ENCODE results near the gene PARK7.
A peak's percentile ranks its signal among the peaks of the same experiment; 100 is the strongest.
"Not testable (repeated sequence)": the region's sequence is repeated elsewhere in the genome, so short reads cannot be mapped to it uniquely, and the experiment has no call there.

PARK7 gene

GRCh38 chr1:7919880-7920279 lies 41.6 kb upstream of the PARK7 start:
- TF ChIP-seq, protein P1, sequence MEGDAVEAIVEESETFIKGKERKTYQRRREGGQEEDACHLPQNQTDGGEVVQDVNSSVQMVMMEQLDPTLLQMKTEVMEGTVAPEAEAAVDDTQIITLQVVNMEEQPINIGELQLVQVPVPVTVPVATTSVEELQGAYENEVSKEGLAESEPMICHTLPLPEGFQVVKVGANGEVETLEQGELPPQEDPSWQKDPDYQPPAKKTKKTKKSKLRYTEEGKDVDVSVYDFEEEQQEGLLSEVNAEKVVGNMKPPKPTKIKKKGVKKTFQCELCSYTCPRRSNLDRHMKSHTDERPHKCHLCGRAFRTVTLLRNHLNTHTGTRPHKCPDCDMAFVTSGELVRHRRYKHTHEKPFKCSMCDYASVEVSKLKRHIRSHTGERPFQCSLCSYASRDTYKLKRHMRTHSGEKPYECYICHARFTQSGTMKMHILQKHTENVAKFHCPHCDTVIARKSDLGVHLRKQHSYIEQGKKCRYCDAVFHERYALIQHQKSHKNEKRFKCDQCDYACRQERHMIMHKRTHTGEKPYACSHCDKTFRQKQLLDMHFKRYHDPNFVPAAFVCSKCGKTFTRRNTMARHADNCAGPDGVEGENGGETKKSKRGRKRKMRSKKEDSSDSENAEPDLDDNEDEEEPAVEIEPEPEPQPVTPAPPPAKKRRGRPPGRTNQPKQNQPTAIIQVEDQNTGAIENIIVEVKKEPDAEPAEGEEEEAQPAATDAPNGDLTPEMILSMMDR (IDR thresholded peaks at IDR 0.05), result no peak
- Mint-ChIP-seq H3K9me3 (no peaks in the 10 kb centered on the region), H3K36me3 (ENCODE audit: low read depth) (no peaks in the 10 kb centered on the region), H3K4me3 (no peak overlapping the region), H3K4me1 (no peaks in the 10 kb centered on the region), H3K27ac (no peak overlapping the region), H3K27me3 (ENCODE audit: low read depth, poor library complexity) (peaks cover 13% of the 10 kb centered on the region)
- DNase-seq, result no peak

DNA sequence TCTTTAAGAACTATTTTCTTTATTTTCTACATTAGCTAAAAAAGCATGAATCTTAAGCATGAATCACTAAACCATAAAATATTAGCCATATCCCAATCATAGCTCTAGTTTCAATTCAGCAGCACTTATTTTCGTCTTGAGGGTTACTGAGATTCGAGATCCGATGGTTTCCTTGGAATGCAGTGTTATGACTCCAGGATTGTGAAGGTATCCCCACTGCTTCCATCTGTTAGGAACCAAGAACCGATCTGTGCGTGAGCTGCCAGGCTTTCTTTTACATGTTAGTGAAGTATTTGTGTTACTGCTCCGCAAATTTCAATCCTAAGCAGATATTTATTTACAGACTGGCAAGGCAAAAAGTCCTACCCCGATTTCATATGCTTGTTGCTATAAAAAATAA lies 39.7 kb upstream of the PARK7 start:
- TF ChIP-seq, protein P1 (IDR thresholded peaks at IDR 0.05), result no peak
- H3K36me3 Mint-ChIP-seq (ENCODE audit: low read depth), result no peaks in the 10 kb centered on the region
- peaks cover 13% of the 10 kb centered on the region for H3K27me3 Mint-ChIP-seq (ENCODE audit: low read depth, poor library complexity)
- no peaks in the 10 kb centered on the region for H3K9me3 Mint-ChIP-seq
- H3K27ac Mint-ChIP-seq, result no peak overlapping the region
- H3K4me1 Mint-ChIP-seq, result no peaks in the 10 kb centered on the region
- H3K4me3 Mint-ChIP-seq, result no peak overlapping the region
- DNase-seq, result no peak

- TF ChIP-seq, protein P1 (IDR thresholded peaks at IDR 0.05), result no peak
- Mint-ChIP-seq H3K4me3 (no peak overlapping the region), H3K27me3 (ENCODE audit: low read depth, poor library complexity) (peaks cover 11% of the 10 kb centered on the region), H3K27ac (no peak overlapping the region), H3K9me3 (no peaks in the 10 kb centered on the region), H3K4me1 (no peaks in the 10 kb centered on the region), H3K36me3 (ENCODE audit: low read depth) (no peaks in the 10 kb centered on the region)
- no peak for DNase-seq
These were observed 39.2 kb upstream of the PARK7 start for GRCh38 chr1:7922301-7922700.

GRCh38 chr1:7927061-7927460 lies 34.5 kb upstream of the PARK7 start:
- H3K27ac Mint-ChIP-seq; H3K4me1 Mint-ChIP-seq; H3K36me3 Mint-ChIP-seq (ENCODE audit: low read depth); H3K4me3 Mint-ChIP-seq; H3K9me3 Mint-ChIP-seq; DNase-seq; H3K27me3 Mint-ChIP-seq (ENCODE audit: low read depth, poor library complexity): not testable (repeated sequence)

- Mint-ChIP-seq H3K4me3 (no peak overlapping the region), H3K36me3 (ENCODE audit: low read depth) (no peaks in the 10 kb centered on the region), H3K4me1 (no peaks in the 10 kb centered on the region), H3K27ac (no peak overlapping the region), H3K27me3 (ENCODE audit: low read depth, poor library complexity) (peaks cover 2% of the 10 kb centered on the region), H3K9me3 (no peaks in the 10 kb centered on the region)
- TF ChIP-seq, protein P1 (IDR thresholded peaks at IDR 0.05), result no peak
- no peak for DNase-seq
These were observed 33.3 kb upstream of the PARK7 start for GRCh38 chr1:7928247-7928646.

DNA sequence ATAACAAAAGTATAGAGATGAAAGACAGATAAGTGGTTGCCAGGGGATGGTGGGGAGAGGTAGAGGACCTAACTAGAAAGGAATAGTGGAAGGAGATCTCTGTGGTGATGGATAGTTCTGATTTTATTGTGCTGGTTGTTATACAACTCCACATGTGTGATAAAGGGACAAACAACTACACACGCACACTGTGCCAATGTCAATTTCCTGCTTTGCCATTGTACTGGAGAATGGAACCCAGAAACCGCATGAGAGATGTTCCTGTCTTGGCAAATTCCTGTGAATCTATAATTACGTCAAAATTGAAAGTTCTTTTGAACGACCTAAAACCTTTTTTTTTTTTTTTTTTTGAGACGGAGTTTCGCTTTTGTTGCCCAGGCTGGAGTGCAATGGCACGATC lies 31.9 kb upstream of the PARK7 start:
- Mint-ChIP-seq H3K27ac (peak overlapping the region; percentile 5), H3K27me3 (ENCODE audit: low read depth, poor library complexity) (no peaks in the 10 kb centered on the region), H3K4me1 (no peaks in the 10 kb centered on the region), H3K9me3 (no peaks in the 10 kb centered on the region), H3K4me3 (no peak overlapping the region), H3K36me3 (ENCODE audit: low read depth) (no peaks in the 10 kb centered on the region)
- TF ChIP-seq, protein P1 (IDR thresholded peaks at IDR 0.05), result no peak
- DNase-seq, result no peak

Data from nephron progenitor cell (in vitro differentiated cells).